SU-DHL-6 (cell line): ENCODE data around the gene RANBP6.

Experiments used
- H2AFZ ChIP-seq: fragments of 200-600 bp; sonication (generic); 2 replicates; pipeline ENCODE4 v1.6.1; 2014; ENCODE audit warnings: low read depth, mild to moderate bottlenecking, moderate library complexity, mixed read lengths, antibody characterized with exemption, low read length; ENCODE audit not compliant: severe bottlenecking
- H3F3A ChIP-seq: fragments of 200-600 bp; shearing (Covaris generic); 2 replicates; pipeline ENCODE4 v1.6.0; 2016; ENCODE audit warnings: antibody characterized with exemption, mild to moderate bottlenecking; ENCODE audit not compliant: insufficient read depth
- H3K27ac ChIP-seq: fragments of 200-600 bp; sonication (generic); 2 replicates; pipeline ENCODE4 v1.5.1; 2016; ENCODE audit warnings: low read depth, mild to moderate bottlenecking, low read length, moderate library complexity, mixed read lengths
- H3K27me3 ChIP-seq: fragments of 200-600 bp; sonication (generic), shearing (Covaris generic); 2 replicates; pipeline ENCODE4 v1.6.0; 2014; ENCODE audit warnings: mild to moderate bottlenecking, low read length
- H3K36me3 ChIP-seq: fragments of 200-600 bp; sonication (generic); 2 replicates; pipeline ENCODE4 v1.6.1; 2014; ENCODE audit warnings: mild to moderate bottlenecking, low read length, mixed read lengths
- H3K4me2 ChIP-seq: fragments of 300-600, 200-600 bp; shearing (Covaris generic), sonication (generic); 2 replicates; pipeline ENCODE4 v1.6.0; 2014; ENCODE audit warnings: low read length, low read depth, mild to moderate bottlenecking; ENCODE audit not compliant: poor library complexity, severe bottlenecking
- H3K4me3 ChIP-seq: fragments of 200-600 bp; sonication (generic); 2 replicates; pipeline ENCODE4 v1.5.1; 2014; ENCODE audit warnings: antibody characterized with exemption, low read length, mild to moderate bottlenecking, mixed read lengths; ENCODE audit not compliant: insufficient read depth, poor library complexity, severe bottlenecking
- H3K79me2 ChIP-seq: fragments of 200-600 bp; sonication (generic); 2 replicates; pipeline ENCODE4 v1.6.1; 2014; ENCODE audit warnings: mild to moderate bottlenecking, low read length, moderate library complexity; ENCODE audit not compliant: insufficient read depth
- H3K9ac ChIP-seq: fragments of 200-600 bp; sonication (generic); 2 replicates; pipeline ENCODE4 v1.7.0; 2014; ENCODE audit warnings: mild to moderate bottlenecking, low read length
- H3K9me2 ChIP-seq: fragments of 200-600 bp; sonication (generic); replicated peaks from 2 replicates; pipeline ENCODE4 v1.6.1; 2014; ENCODE audit warnings: low read length; ENCODE audit not compliant: insufficient read depth
- H3K9me3 ChIP-seq: fragments of 200-600 bp; sonication (generic); 2 replicates; pipeline ENCODE4 v1.6.1; 2014; ENCODE audit warnings: low read length, mixed read lengths; ENCODE audit not compliant: insufficient read depth
- H4K20me1 ChIP-seq: fragments of 200-600 bp; sonication (generic); 2 replicates; pipeline ENCODE4 v1.6.1; 2014; ENCODE audit warnings: low read depth, mild to moderate bottlenecking, antibody characterized with exemption, low read length, moderate library complexity, mixed read lengths
- CTCF ChIP-seq: fragments of 200-600 bp; sonication (generic); IDR thresholded peaks from one replicate; pipeline ENCODE4 v1.5.1; 2017; ENCODE audit warnings: antibody characterized with exemption, mild to moderate bottlenecking, low read length, moderate library complexity; ENCODE audit not compliant: insufficient read depth, poor library complexity, severe bottlenecking
- EZH2phosphoT487 ChIP-seq: fragments of 200-600 bp; sonication (generic), shearing (Covaris generic); conservative IDR thresholded peaks from 2 replicates; pipeline ENCODE4 v1.6.1; 2018; ENCODE audit warnings: mild to moderate bottlenecking, antibody characterized with exemption, low read length, moderate library complexity, mixed read lengths

The RANBP6 gene

GRCh38 chr9:6006749-6007057 is 8.7 kb downstream of the RANBP6 start:
- Histone ChIP-seq H3K9me3 (no peaks in the 10 kb centered on the region), H3K4me2 (peak overlapping the region; percentile 83), H2AFZ (no peak overlapping the region), H3K79me2 (peaks cover 71% of the 10 kb centered on the region), H3K36me3 (peaks cover 5% of the 10 kb centered on the region; the same call in 1 of the 2 replicates), H3K4me3 (peak overlapping the region; percentile 74), H3K27ac (no peak overlapping the region), H3K9me2 (no peaks in the 10 kb centered on the region), H3K9ac (peak overlapping the region; percentile 81), H4K20me1 (peaks cover 13% of the 10 kb centered on the region), H3K27me3 (no peaks in the 10 kb centered on the region), H3F3A (peaks cover 25% of the 10 kb centered on the region)
- TF ChIP-seq CTCF (no peak), EZH2phosphoT487 (no peak)

- no peaks in the 10 kb centered on the region for H3K9me3 ChIP-seq
- no peak overlapping the region for H3K9ac ChIP-seq
- H3K27me3 ChIP-seq = no peaks in the 10 kb centered on the region
- peaks cover 9% of the 10 kb centered on the region; the same call in 1 of the 2 replicates for H3F3A ChIP-seq
- no peaks in the 10 kb centered on the region for H3K9me2 ChIP-seq
- H3K4me3 ChIP-seq = no peak overlapping the region
- H3K36me3 ChIP-seq = peaks cover 5% of the 10 kb centered on the region; the same call in 1 of the 2 replicates
- no peak for TF ChIP-seq CTCF
- TF ChIP-seq EZH2phosphoT487 = no peak
- H3K27ac ChIP-seq = no peak overlapping the region
- H4K20me1 ChIP-seq = peaks cover 15% of the 10 kb centered on the region
- H3K79me2 ChIP-seq = peaks cover 88% of the 10 kb centered on the region
- H3K4me2 ChIP-seq = no peak overlapping the region
- no peak overlapping the region for H2AFZ ChIP-seq
Observed at GRCh38 chr9:6000955-6001354, 14.5 kb downstream of the RANBP6 start.

GRCh38 chr9:5999443-6000101 is 15.9 kb downstream of the RANBP6 start:
- Histone ChIP-seq H3K9ac (no peak overlapping the region), H3K27ac (no peak overlapping the region), H3F3A (peaks cover 9% of the 10 kb centered on the region; the same call in 1 of the 2 replicates), H3K27me3 (no peaks in the 10 kb centered on the region), H3K79me2 (peaks cover 88% of the 10 kb centered on the region), H2AFZ (no peak overlapping the region), H3K4me2 (no peak overlapping the region), H4K20me1 (peaks cover 10% of the 10 kb centered on the region), H3K4me3 (no peak overlapping the region), H3K36me3 (no peaks in the 10 kb centered on the region), H3K9me3 (no peaks in the 10 kb centered on the region), H3K9me2 (no peaks in the 10 kb centered on the region)
- TF ChIP-seq EZH2phosphoT487 = no peak

GRCh38 chr9:5994493-5994892 is 20.9 kb downstream of the RANBP6 start:
- peaks cover 8% of the 10 kb centered on the region; the same call in 1 of the 2 replicates for H4K20me1 ChIP-seq
- H2AFZ ChIP-seq = no peak overlapping the region
- H3K27me3 ChIP-seq = no peaks in the 10 kb centered on the region
- no peak overlapping the region for H3K4me2 ChIP-seq
- H3K4me3 ChIP-seq = no peak overlapping the region
- TF ChIP-seq EZH2phosphoT487 (no peak), CTCF (no peak)
- peaks cover 93% of the 10 kb centered on the region for H3K79me2 ChIP-seq
- H3F3A ChIP-seq = peaks cover 11% of the 10 kb centered on the region
- no peaks in the 10 kb centered on the region for H3K9me2 ChIP-seq
- no peaks in the 10 kb centered on the region for H3K9me3 ChIP-seq
- H3K36me3 ChIP-seq = no peaks in the 10 kb centered on the region
- H3K27ac ChIP-seq = no peak overlapping the region
- H3K9ac ChIP-seq = no peak overlapping the region
